SK-N-SH treated with all-trans-retinoic acid at 6 μM for 48 hours (cell line): ENCODE measurements around the gene STXBP1.

ENCODE experiments used
- ATAC-seq: fragments of 200-7000 bp; cut with Tn5 transposase; 3 replicates; pipeline ENCODE4 v1.9.1; 2020; ENCODE audit warnings: mild to moderate bottlenecking, moderate library complexity
- BACH2 ChIP-seq: fragments of 250-450 bp; sonication (Bioruptor Pico); IDR thresholded peaks from 2 replicates; pipeline ENCODE4 v1.9.0; 2021; ENCODE audit warnings: mild to moderate bottlenecking, borderline replicate concordance
- CSDC2 ChIP-seq: fragments of 250-450 bp; sonication (Bioruptor Pico); IDR thresholded peaks from 2 replicates; pipeline ENCODE4 v1.5.0; 2020; ENCODE audit warnings: mild to moderate bottlenecking, moderate library complexity
- ESRRG ChIP-seq: fragments of 250-450 bp; sonication (Bioruptor Pico); IDR thresholded peaks from 2 replicates; pipeline ENCODE4 v1.6.1; 2021; ENCODE audit warnings: mild to moderate bottlenecking
- OSR1 ChIP-seq: fragments of 250-450 bp; sonication (Bioruptor Pico); IDR thresholded peaks from 2 replicates; pipeline ENCODE4 v1.8.0; 2022; ENCODE audit warnings: moderate library complexity, mild to moderate bottlenecking, inconsistent platforms
- PPARA ChIP-seq: fragments of 250-450 bp; sonication (Bioruptor Pico); IDR thresholded peaks from 2 replicates; pipeline ENCODE4 v1.5.0; 2020; ENCODE audit warnings: mild to moderate bottlenecking, borderline replicate concordance
- RARB ChIP-seq: fragments of 250-450 bp; sonication (Bioruptor Pico); IDR thresholded peaks from 2 replicates; pipeline ENCODE4 v1.8.0; 2021; ENCODE audit warnings: mild to moderate bottlenecking, moderate library complexity
- TCF4 ChIP-seq: fragments of 250-450 bp; sonication (Bioruptor Pico); IDR thresholded peaks from 2 replicates; pipeline ENCODE4 v1.8.0; 2021; ENCODE audit warnings: mild to moderate bottlenecking, moderate library complexity, borderline replicate concordance
- TOX ChIP-seq: fragments of 250-450 bp; sonication (Bioruptor Pico); IDR thresholded peaks from 2 replicates; pipeline ENCODE4 v1.8.0; 2021; ENCODE audit warnings: mild to moderate bottlenecking, moderate library complexity, borderline replicate concordance
- ZC3H10 ChIP-seq: fragments of 250-450 bp; sonication (Bioruptor Pico); IDR thresholded peaks from 2 replicates; pipeline ENCODE4 v1.5.1; 2021; ENCODE audit warnings: mild to moderate bottlenecking, moderate library complexity
- ZFP3 ChIP-seq: fragments of 250-450 bp; sonication (Bioruptor Pico); IDR thresholded peaks from 2 replicates; pipeline ENCODE4 v1.5.0; 2020; ENCODE audit warnings: mild to moderate bottlenecking, moderate library complexity
- ZFP30 ChIP-seq: fragments of 450-650 bp; formaldehyde crosslinking; IDR thresholded peaks from 2 replicates; pipeline ENCODE4 v1.5.0; 2022; ENCODE audit warnings: mild to moderate bottlenecking, moderate library complexity
- ZNF565 ChIP-seq: fragments of 450-650 bp; formaldehyde crosslinking; conservative IDR thresholded peaks from 2 replicates; pipeline ENCODE4 v1.5.0; 2020; ENCODE audit warnings: low read depth, mild to moderate bottlenecking, moderate library complexity
- ZNF70 ChIP-seq: fragments of 450-650 bp; formaldehyde crosslinking; IDR thresholded peaks from 2 replicates; pipeline ENCODE4 v1.5.0; 2020; ENCODE audit warnings: mild to moderate bottlenecking, moderate library complexity
- TF ChIP-seq, protein P1 (sequence below): fragments of 250-450 bp; sonication (Bioruptor Pico); IDR thresholded peaks from 2 replicates; pipeline ENCODE4 v1.5.0; 2020; ENCODE audit warnings: mild to moderate bottlenecking, moderate library complexity
- TF ChIP-seq, protein P2 (sequence below): fragments of 250-450 bp; sonication (Bioruptor Pico); IDR thresholded peaks from 2 replicates; pipeline ENCODE4 v1.8.0; 2020; ENCODE audit warnings: mild to moderate bottlenecking, moderate library complexity, borderline replicate concordance
- TF ChIP-seq, protein P3 (sequence below): fragments of 250-450 bp; sonication (Bioruptor Pico); IDR thresholded peaks from 2 replicates; pipeline ENCODE4 v1.5.1; 2021; ENCODE audit warnings: mild to moderate bottlenecking, moderate library complexity
- TF ChIP-seq, protein P4 (sequence below): fragments of 250-450 bp; sonication (Bioruptor Pico); IDR thresholded peaks from 2 replicates; pipeline ENCODE4 v1.8.0; 2021; ENCODE audit warnings: low read depth, mild to moderate bottlenecking, moderate library complexity, borderline replicate concordance
- TF ChIP-seq, protein P5 (sequence below): fragments of 250-450 bp; sonication (Bioruptor Pico); IDR thresholded peaks from 2 replicates; pipeline ENCODE4 v1.5.1; 2020; ENCODE audit warnings: low read depth, mild to moderate bottlenecking, moderate library complexity

STXBP1 gene

DNA sequence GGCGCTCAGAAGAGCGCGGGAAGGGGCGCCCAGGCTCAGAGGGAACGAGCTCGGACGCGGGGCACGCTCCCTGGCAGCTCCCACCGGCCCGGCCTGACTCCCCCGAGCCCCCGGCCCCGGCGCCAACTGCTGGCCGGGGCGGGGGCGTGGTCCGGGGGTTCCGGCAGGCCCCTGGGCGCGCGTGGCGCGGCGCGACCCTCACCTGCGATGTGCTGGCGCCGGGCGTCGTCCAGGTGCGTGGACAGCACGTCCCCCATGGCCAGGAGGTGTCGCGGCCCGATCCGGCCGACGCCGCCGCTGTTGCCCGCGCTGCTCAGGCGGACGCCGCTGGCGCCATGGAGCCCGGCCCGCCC is 43.5 kb upstream of the STXBP1 start:
- TF ChIP-seq ZNF70 (CRISPR knock-in tag): no peak
- no peak for TF ChIP-seq ESRRG (CRISPR knock-in tag)
- no peak for TF ChIP-seq TCF4 (CRISPR knock-in tag)
- no peak for TF ChIP-seq ZNF565 (CRISPR knock-in tag)
- TF ChIP-seq OSR1 (CRISPR knock-in tag): no peak
- TF ChIP-seq, protein P1, sequence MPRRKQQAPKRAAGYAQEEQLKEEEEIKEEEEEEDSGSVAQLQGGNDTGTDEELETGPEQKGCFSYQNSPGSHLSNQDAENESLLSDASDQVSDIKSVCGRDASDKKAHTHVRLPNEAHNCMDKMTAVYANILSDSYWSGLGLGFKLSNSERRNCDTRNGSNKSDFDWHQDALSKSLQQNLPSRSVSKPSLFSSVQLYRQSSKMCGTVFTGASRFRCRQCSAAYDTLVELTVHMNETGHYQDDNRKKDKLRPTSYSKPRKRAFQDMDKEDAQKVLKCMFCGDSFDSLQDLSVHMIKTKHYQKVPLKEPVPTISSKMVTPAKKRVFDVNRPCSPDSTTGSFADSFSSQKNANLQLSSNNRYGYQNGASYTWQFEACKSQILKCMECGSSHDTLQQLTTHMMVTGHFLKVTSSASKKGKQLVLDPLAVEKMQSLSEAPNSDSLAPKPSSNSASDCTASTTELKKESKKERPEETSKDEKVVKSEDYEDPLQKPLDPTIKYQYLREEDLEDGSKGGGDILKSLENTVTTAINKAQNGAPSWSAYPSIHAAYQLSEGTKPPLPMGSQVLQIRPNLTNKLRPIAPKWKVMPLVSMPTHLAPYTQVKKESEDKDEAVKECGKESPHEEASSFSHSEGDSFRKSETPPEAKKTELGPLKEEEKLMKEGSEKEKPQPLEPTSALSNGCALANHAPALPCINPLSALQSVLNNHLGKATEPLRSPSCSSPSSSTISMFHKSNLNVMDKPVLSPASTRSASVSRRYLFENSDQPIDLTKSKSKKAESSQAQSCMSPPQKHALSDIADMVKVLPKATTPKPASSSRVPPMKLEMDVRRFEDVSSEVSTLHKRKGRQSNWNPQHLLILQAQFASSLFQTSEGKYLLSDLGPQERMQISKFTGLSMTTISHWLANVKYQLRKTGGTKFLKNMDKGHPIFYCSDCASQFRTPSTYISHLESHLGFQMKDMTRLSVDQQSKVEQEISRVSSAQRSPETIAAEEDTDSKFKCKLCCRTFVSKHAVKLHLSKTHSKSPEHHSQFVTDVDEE (CRISPR knock-in tag): no peak
- TF ChIP-seq PPARA (CRISPR knock-in tag): no peak
- ATAC-seq: peak; percentile 8; the same call in 1 of the 3 replicates

DNA sequence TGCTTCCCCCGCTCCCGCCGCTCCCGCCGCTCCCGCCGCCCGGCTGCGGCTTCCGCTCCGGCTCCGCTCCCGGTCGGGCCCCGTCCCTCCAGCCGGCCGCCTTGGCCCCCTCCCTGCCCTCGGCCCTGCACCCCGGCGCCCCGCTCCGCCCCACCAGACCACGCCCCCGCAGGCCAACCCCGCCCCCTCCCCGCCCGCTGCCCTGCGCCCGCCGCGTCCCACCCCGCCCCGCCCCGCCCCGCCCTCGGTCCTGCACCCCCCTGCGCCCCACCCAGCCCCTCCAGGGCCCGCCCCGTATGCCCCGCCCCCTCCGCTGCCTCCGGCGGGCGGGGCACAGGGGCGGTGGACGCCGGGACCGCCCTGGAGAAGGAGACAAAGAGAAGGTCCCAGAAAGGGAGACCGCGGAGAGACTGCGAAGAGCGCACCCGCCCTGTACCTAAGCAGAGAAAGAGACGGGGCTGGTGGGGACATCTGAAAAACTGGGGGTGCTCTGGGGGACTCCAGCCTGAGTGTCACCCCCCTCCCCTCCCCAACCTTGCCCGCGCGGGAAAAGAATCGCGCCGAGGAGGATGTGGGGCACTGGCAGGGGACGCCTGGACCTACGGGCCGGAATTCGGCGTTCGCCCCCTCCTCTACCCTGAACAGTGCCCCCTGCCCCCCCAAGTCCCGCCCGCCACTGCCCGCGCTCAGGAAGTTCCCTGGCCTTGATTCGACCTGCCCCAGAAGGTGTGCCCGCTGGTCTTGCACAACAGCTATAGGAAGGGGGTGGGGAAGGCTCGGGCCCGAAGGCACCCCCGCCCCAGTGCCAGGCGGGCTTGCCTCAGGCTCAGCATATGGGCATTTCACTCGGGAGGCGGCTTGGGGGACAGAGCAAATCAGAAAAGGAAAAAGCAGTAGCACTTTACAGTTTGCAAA is 42.8 kb upstream of the STXBP1 start:
- peak; percentile 68 for ATAC-seq

DNA sequence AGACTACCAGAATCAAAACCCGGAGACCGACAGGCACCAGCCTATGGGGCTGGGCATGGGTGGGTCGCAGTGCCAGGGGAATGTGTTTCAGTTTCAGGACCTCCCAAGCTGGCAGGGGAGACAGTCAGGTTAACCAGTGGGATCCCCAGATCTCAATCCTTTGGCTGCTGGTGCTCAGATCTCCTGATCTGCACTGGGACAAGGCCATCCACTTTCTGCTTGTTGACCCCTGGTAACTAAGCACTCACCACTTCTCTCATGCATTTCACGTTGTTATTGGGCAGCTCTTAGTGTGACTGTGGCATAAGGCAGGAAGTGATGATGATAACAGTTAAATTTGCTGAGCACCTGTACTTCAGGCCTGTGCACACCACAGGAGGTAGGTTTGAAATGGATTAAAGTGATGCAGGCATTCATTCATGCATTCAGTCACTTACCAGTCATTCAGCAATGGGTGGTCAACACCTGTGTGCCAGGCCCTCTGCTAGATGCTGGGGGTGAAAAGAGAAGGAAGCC is 42.1 kb upstream of the STXBP1 start:
- no peak for TF ChIP-seq TOX (CRISPR knock-in tag)
- no peak for TF ChIP-seq ZC3H10
- TF ChIP-seq ZNF70 (CRISPR knock-in tag): no peak
- TF ChIP-seq, protein P2, sequence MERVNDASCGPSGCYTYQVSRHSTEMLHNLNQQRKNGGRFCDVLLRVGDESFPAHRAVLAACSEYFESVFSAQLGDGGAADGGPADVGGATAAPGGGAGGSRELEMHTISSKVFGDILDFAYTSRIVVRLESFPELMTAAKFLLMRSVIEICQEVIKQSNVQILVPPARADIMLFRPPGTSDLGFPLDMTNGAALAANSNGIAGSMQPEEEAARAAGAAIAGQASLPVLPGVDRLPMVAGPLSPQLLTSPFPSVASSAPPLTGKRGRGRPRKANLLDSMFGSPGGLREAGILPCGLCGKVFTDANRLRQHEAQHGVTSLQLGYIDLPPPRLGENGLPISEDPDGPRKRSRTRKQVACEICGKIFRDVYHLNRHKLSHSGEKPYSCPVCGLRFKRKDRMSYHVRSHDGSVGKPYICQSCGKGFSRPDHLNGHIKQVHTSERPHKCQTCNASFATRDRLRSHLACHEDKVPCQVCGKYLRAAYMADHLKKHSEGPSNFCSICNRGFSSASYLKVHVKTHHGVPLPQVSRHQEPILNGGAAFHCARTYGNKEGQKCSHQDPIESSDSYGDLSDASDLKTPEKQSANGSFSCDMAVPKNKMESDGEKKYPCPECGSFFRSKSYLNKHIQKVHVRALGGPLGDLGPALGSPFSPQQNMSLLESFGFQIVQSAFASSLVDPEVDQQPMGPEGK (CRISPR knock-in tag): no peak
- TF ChIP-seq ZNF565 (CRISPR knock-in tag): no peak
- TF ChIP-seq ZFP30 (CRISPR knock-in tag): no peak
- no peak for TF ChIP-seq BACH2 (CRISPR knock-in tag)
- TF ChIP-seq, protein P3, sequence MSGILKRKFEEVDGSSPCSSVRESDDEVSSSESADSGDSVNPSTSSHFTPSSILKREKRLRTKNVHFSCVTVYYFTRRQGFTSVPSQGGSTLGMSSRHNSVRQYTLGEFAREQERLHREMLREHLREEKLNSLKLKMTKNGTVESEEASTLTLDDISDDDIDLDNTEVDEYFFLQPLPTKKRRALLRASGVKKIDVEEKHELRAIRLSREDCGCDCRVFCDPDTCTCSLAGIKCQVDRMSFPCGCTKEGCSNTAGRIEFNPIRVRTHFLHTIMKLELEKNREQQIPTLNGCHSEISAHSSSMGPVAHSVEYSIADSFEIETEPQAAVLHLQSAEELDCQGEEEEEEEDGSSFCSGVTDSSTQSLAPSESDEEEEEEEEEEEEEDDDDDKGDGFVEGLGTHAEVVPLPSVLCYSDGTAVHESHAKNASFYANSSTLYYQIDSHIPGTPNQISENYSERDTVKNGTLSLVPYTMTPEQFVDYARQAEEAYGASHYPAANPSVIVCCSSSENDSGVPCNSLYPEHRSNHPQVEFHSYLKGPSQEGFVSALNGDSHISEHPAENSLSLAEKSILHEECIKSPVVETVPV: no peak
- TF ChIP-seq ZFP3 (CRISPR knock-in tag): no peak
- TF ChIP-seq RARB (CRISPR knock-in tag): no peak
- TF ChIP-seq TCF4 (CRISPR knock-in tag): no peak

More for the DNA sequence above, 42.8 kb upstream of the STXBP1 start:
- TF ChIP-seq ZFP30 (CRISPR knock-in tag): no peak

DNA sequence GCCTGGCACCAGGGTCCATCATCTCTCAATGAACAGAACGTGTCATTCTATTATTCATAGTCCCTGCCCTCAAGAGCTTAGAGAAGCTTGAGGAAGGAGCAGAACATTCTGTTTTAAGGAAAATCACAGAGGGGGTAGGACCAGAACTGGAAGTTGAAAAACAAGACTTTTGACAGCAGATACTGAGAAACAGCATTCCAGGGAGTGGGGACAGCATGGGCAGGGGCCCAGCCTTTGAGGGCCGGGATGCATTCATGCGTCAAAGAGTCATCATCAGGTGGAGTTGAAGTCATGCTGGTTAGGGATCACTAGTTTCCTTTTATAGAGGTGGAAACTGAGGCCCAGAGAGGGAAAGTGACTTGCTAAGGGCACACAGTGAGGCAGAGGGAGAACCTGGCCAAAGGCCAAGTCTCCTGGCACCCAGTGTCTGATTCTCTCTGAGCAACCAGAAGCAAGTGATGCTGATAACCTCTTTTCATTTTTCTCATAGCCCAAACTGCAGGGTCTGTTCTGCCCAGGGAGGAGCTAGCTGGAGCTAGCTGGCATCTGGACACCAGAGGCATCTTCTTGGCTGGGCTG is 41.5 kb upstream of the STXBP1 start:
- ATAC-seq: no peak
- no peak for TF ChIP-seq ZNF565 (CRISPR knock-in tag)
- TF ChIP-seq TCF4 (CRISPR knock-in tag): no peak; the same call in 1 of the 2 replicates
- TF ChIP-seq, protein P1 (CRISPR knock-in tag): no peak
- TF ChIP-seq ZFP3 (CRISPR knock-in tag): no peak
- no peak for TF ChIP-seq ESRRG (CRISPR knock-in tag)
- TF ChIP-seq CSDC2: no peak
- TF ChIP-seq ZFP30 (CRISPR knock-in tag): no peak
- TF ChIP-seq, protein P4, sequence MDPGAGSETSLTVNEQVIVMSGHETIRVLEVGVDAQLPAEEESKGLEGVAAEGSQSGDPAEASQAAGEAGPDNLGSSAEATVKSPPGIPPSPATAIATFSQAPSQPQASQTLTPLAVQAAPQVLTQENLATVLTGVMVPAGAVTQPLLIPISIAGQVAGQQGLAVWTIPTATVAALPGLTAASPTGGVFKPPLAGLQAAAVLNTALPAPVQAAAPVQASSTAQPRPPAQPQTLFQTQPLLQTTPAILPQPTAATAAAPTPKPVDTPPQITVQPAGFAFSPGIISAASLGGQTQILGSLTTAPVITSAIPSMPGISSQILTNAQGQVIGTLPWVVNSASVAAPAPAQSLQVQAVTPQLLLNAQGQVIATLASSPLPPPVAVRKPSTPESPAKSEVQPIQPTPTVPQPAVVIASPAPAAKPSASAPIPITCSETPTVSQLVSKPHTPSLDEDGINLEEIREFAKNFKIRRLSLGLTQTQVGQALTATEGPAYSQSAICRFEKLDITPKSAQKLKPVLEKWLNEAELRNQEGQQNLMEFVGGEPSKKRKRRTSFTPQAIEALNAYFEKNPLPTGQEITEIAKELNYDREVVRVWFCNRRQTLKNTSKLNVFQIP (CRISPR knock-in tag): no peak
- no peak for TF ChIP-seq PPARA (CRISPR knock-in tag)
- TF ChIP-seq, protein P3: no peak
- TF ChIP-seq, protein P5, sequence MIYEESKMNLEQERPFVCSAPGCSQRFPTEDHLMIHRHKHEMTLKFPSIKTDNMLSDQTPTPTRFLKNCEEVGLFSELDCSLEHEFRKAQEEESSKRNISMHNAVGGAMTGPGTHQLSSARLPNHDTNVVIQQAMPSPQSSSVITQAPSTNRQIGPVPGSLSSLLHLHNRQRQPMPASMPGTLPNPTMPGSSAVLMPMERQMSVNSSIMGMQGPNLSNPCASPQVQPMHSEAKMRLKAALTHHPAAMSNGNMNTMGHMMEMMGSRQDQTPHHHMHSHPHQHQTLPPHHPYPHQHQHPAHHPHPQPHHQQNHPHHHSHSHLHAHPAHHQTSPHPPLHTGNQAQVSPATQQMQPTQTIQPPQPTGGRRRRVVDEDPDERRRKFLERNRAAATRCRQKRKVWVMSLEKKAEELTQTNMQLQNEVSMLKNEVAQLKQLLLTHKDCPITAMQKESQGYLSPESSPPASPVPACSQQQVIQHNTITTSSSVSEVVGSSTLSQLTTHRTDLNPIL (CRISPR knock-in tag): no peak
- TF ChIP-seq BACH2 (CRISPR knock-in tag): no peak

More for the DNA sequence above, 42.1 kb upstream of the STXBP1 start:
- peak; percentile 18 for ATAC-seq
